H1 (cell line): ENCODE measurements around the gene TEX11. TPM values are rescaled to one million over a fixed set of nuclear protein-coding genes. Genes with fewer than 3 reads are reported as not detected.

Experiments
- CTCF ChIA-PET: fragments of 300-600 bp; sonication (Branson Sonifier 250); formaldehyde crosslinking; loops from one replicate; lab custom pipeline; 2021; ENCODE audit not compliant: partially characterized antibody; lab: Charles Lee
- POLR2A ChIA-PET: fragments of 300-600 bp; sonication (Branson Sonifier 250); formaldehyde crosslinking; loops from one replicate; lab custom pipeline; 2021; ENCODE audit warnings: inconsistent platforms; ENCODE audit not compliant: partially characterized antibody; lab: Charles Lee
- DNase-seq, 2 experiments: peaks; one replicate each; pipeline versions ENCODE4 v3.0.0 to v3.0.0-alpha.2; 2010 to 2022; ENCODE audit warnings: low spot score in 2 of 2, low read depth in 1 of 2, mixed read lengths in 1 of 2
- FAIRE-seq: peaks from 2 replicates; lab custom pipeline; 2011; peaks lifted over from hg19 to GRCh38; lab: Jason Lieb, UNC
- H2AFZ ChIP-seq: 2 replicates; pipeline ENCODE4 v1.8.1; 2012; ENCODE audit warnings: low read length, inconsistent platforms
- H2AK5ac ChIP-seq: 2 replicates; pipeline ENCODE4 v1.6.1; 2013; ENCODE audit warnings: low read depth, low read length
- H2BK120ac ChIP-seq: replicated peaks from 2 replicates; pipeline ENCODE3; 2013; ENCODE audit warnings: low read depth, low read length, inconsistent platforms
- H2BK12ac ChIP-seq: 2 replicates; pipeline ENCODE4 v1.6.1; 2013; ENCODE audit warnings: low read depth, low read length
- H2BK15ac ChIP-seq: 2 replicates; pipeline ENCODE4 v1.6.1; 2013; ENCODE audit warnings: low read length
- H2BK20ac ChIP-seq: 2 replicates; pipeline ENCODE4 v1.6.1; 2013; ENCODE audit warnings: low read length
- H2BK5ac ChIP-seq: 2 replicates; pipeline ENCODE4 v1.6.1; 2013; ENCODE audit warnings: low read depth, low read length
- H3K14ac ChIP-seq: 2 replicates; pipeline ENCODE4 v1.6.1; 2013; ENCODE audit warnings: inconsistent platforms; ENCODE audit not compliant: insufficient read length
- H3K18ac ChIP-seq: 2 replicates; pipeline ENCODE4 v1.6.1; 2013; ENCODE audit warnings: low read length; ENCODE audit errors: extremely low read depth
- H3K23ac ChIP-seq: 2 replicates; pipeline ENCODE4 v1.6.1; 2013; ENCODE audit warnings: inconsistent platforms; ENCODE audit not compliant: insufficient read length
- H3K23me2 ChIP-seq: 2 replicates; pipeline ENCODE4 v1.6.1; 2013; ENCODE audit warnings: low read depth, low read length
- H3K27ac ChIP-seq: 2 replicates; pipeline ENCODE4 v1.6.1; 2011; ENCODE audit warnings: low read depth, low read length, inconsistent platforms
- H3K27me3 ChIP-seq, 4 experiments: replicated peaks in 1 of 4; 1 replicate in 1 of 4; 2 replicates in 3 of 4; pipeline versions ENCODE4 v1.6.1 to v1.8.1; 2011 to 2013; ENCODE audit warnings: low read length in 3 of 4, mild to moderate bottlenecking in 3 of 4, inconsistent platforms in 2 of 4, mixed read lengths in 2 of 4, moderate library complexity in 1 of 4; ENCODE audit not compliant: control insufficient read depth in 3 of 4, insufficient read depth in 3 of 4; ENCODE audit errors: extremely low read depth in 1 of 4
- H3K36me3 ChIP-seq, 4 experiments: 2 replicates each; pipeline versions ENCODE4 v1.6.1 to v1.8.1; 2011 to 2013; ENCODE audit warnings: mild to moderate bottlenecking in 4 of 4, low read length in 3 of 4, moderate library complexity in 2 of 4, control low read depth in 1 of 4, inconsistent platforms in 1 of 4; ENCODE audit not compliant: insufficient read depth in 4 of 4, control insufficient read depth in 2 of 4
- H3K4ac ChIP-seq: replicated peaks from 2 replicates; pipeline ENCODE3; 2013; ENCODE audit warnings: low read length, low read depth, mixed read lengths, inconsistent platforms; ENCODE audit not compliant: insufficient read length
- H3K4me1 ChIP-seq, 4 experiments: replicated peaks in 1 of 4; 1 replicate in 1 of 4; 2 replicates in 3 of 4; pipeline versions ENCODE4 v1.6.1 to v1.8.1; 2011 to 2013; ENCODE audit warnings: low read length in 3 of 4, inconsistent platforms in 2 of 4, mixed read lengths in 1 of 4; ENCODE audit not compliant: insufficient read depth in 4 of 4, control insufficient read depth in 3 of 4
- H3K4me2 ChIP-seq, 2 experiments: 2 replicates each; pipeline versions ENCODE4 v1.6.1 to v1.8.1; 2011 to 2013; ENCODE audit warnings: low read depth in 2 of 2, low read length in 2 of 2, control low read depth in 1 of 2, inconsistent platforms in 1 of 2, mild to moderate bottlenecking in 1 of 2; ENCODE audit not compliant: insufficient read depth in 1 of 2
- H3K4me3 ChIP-seq, 4 experiments: fragments of 200-600, 300-600 bp in 1 of 4; sonication (generic), shearing (Covaris generic), sonication (Bioruptor Twin) in 1 of 4; 2 replicates each; pipeline versions ENCODE4 v1.5.1 to v1.8.1; 2011 to 2016; ENCODE audit warnings: low read length in 4 of 4, low read depth in 3 of 4, control low read depth in 2 of 4, inconsistent platforms in 2 of 4, mild to moderate bottlenecking in 2 of 4, mixed read lengths in 1 of 4, moderate library complexity in 1 of 4; ENCODE audit not compliant: insufficient read depth in 2 of 4; ENCODE audit errors: extremely low read depth in 1 of 4
- H3K56ac ChIP-seq: replicated peaks from 2 replicates; pipeline ENCODE3; 2013; ENCODE audit warnings: low read depth, mild to moderate bottlenecking, mixed read lengths, low read length, inconsistent platforms; ENCODE audit not compliant: insufficient read length
- H3K79me1 ChIP-seq: 2 replicates; pipeline ENCODE4 v1.6.1; 2013; ENCODE audit warnings: low read depth, low read length, control low read depth
- H3K79me2 ChIP-seq, 2 experiments: 2 replicates each; pipeline versions ENCODE4 v1.6.1 to v1.8.1; 2012 to 2013; ENCODE audit warnings: low read length in 2 of 2, mild to moderate bottlenecking in 2 of 2, inconsistent platforms in 1 of 2; ENCODE audit not compliant: insufficient read depth in 2 of 2, control insufficient read depth in 1 of 2
- H3K9ac ChIP-seq, 4 experiments: replicated peaks in 1 of 4; 1 replicate in 1 of 4; 2 replicates in 3 of 4; pipeline versions ENCODE4 v1.6.1 to v1.8.1; 2011 to 2013; ENCODE audit warnings: low read depth in 3 of 4, low read length in 3 of 4, control low read depth in 2 of 4, mild to moderate bottlenecking in 2 of 4, moderate library complexity in 2 of 4, inconsistent platforms in 1 of 4; ENCODE audit errors: extremely low read depth in 1 of 4
- H3K9me3 ChIP-seq, 2 experiments: 2 replicates each; pipeline versions ENCODE4 v1.6.1 to v1.8.1; 2012 to 2013; ENCODE audit warnings: mild to moderate bottlenecking in 2 of 2, moderate library complexity in 2 of 2, control low read depth in 1 of 2, inconsistent platforms in 1 of 2, low read depth in 1 of 2, low read length in 1 of 2, mixed read lengths in 1 of 2; ENCODE audit not compliant: insufficient read depth in 2 of 2
- H4K20me1 ChIP-seq, 2 experiments: replicated peaks in 1 of 2; 2 replicates each; pipeline versions ENCODE3 to v1.8.1; 2011 to 2013; ENCODE audit warnings: inconsistent platforms in 2 of 2, low read length in 2 of 2, mild to moderate bottlenecking in 1 of 2; ENCODE audit not compliant: insufficient read depth in 2 of 2, control insufficient read depth in 1 of 2
- H4K5ac ChIP-seq: 2 replicates; pipeline ENCODE4 v1.6.1; 2013; ENCODE audit warnings: low read length, low read depth, mixed read lengths, inconsistent platforms; ENCODE audit not compliant: insufficient read length
- H4K8ac ChIP-seq: 2 replicates; pipeline ENCODE4 v1.8.0; 2013; ENCODE audit warnings: mild to moderate bottlenecking, moderate library complexity, low read length, inconsistent platforms; ENCODE audit not compliant: insufficient read depth; ENCODE audit errors: extremely low read depth
- H4K91ac ChIP-seq: replicated peaks from 2 replicates; pipeline ENCODE3; 2013; ENCODE audit warnings: low read length, mixed read lengths, inconsistent platforms; ENCODE audit not compliant: insufficient read length
- BRCA1 ChIP-seq: IDR thresholded peaks from 2 replicates; pipeline ENCODE4 v1.6.1; 2012; ENCODE audit warnings: low read depth, low read length, improper control_type of control experiment
- CREB1 ChIP-seq: IDR thresholded peaks from 2 replicates; pipeline ENCODE4 v1.6.1; 2012; ENCODE audit warnings: inconsistent platforms
- CTBP2 ChIP-seq: IDR thresholded peaks from 2 replicates; pipeline ENCODE4 v1.7.0; 2011; ENCODE audit warnings: borderline replicate concordance, mild to moderate bottlenecking, moderate library complexity, mixed read lengths, low read length; ENCODE audit not compliant: insufficient read depth, insufficient read length
- EP300 ChIP-seq, 2 experiments: IDR thresholded peaks; 1 replicate in 1 of 2; 2 replicates in 1 of 2; pipeline ENCODE4 v1.6.1; 2011 to 2012; ENCODE audit warnings: low read depth in 2 of 2, low read length in 2 of 2, mild to moderate bottlenecking in 2 of 2, borderline replicate concordance in 1 of 2, inconsistent platforms in 1 of 2, moderate library complexity in 1 of 2
- JUN ChIP-seq: IDR thresholded peaks from 2 replicates; pipeline ENCODE4 v1.6.1; 2011; ENCODE audit warnings: low read depth, mild to moderate bottlenecking, improper control_type of control experiment, low read length
- NANOG ChIP-seq: IDR thresholded peaks from 2 replicates; pipeline ENCODE4 v1.6.1; 2011; ENCODE audit warnings: low read length, low read depth, mild to moderate bottlenecking, inconsistent platforms; ENCODE audit not compliant: insufficient read depth, poor library complexity, severe bottlenecking
- PHF8 ChIP-seq: fragments of 200-600 bp; sonication (generic); conservative IDR thresholded peaks from 2 replicates; pipeline ENCODE4 v1.7.1; 2012; ENCODE audit warnings: low read depth, mild to moderate bottlenecking, inconsistent platforms, low read length, moderate library complexity
- RAD21 ChIP-seq, 2 experiments: IDR thresholded peaks in 1 of 2; conservative IDR thresholded peaks in 1 of 2; 2 replicates each; pipeline ENCODE4 v1.6.1; 2011; ENCODE audit warnings: low read depth in 2 of 2, low read length in 2 of 2, improper control_type of control experiment in 1 of 2, inconsistent platforms in 1 of 2, mild to moderate bottlenecking in 1 of 2, moderate library complexity in 1 of 2
- RNF2 ChIP-seq: fragments of 200-900, 300-1000 bp; sonication (generic); IDR thresholded peaks from 2 replicates; pipeline ENCODE4 v1.7.1; 2016; ENCODE audit warnings: borderline replicate concordance, low read depth, mild to moderate bottlenecking, antibody characterized with exemption, low read length; ENCODE audit not compliant: poor library complexity, severe bottlenecking; ENCODE audit errors: missing control alignments
- SIRT6 ChIP-seq: IDR thresholded peaks from one replicate; pipeline ENCODE4 v1.7.1; 2012; ENCODE audit warnings: low read length, inconsistent platforms
- SP1 ChIP-seq: IDR thresholded peaks from 2 replicates; pipeline ENCODE4 v1.6.1; 2011; ENCODE audit warnings: low read depth, low read length
- TAF1 ChIP-seq: IDR thresholded peaks from 2 replicates; pipeline ENCODE4 v1.6.1; 2011; ENCODE audit warnings: mild to moderate bottlenecking, low read depth, low read length
- polyA plus RNA-seq, 7 experiments: library from polyadenylated mRNA; depleted of rRNA in 3 of 7; stranded (reverse) in 5 of 7; unstranded in 2 of 7; fragments of >200 nt in 5 of 7; fragments of 200-250 nt in 2 of 7; gene quantifications; 1 replicate in 5 of 7; 2 replicates in 1 of 7; 4 replicates in 1 of 7; pipeline versions ENCODE4 v1.2.1 to v1.2.3, GENCODE V29; 2011 to 2013; ENCODE audit warnings: missing spikeins in 2 of 7, mixed read lengths in 2 of 7
- total RNA-seq: library from RNA; stranded (reverse); fragmentation: NEBNext Ultra II Directional; extraction: Animal tissue kit (Norgen Biotek cat#: 25700); gene quantifications from 2 replicates; pipeline ENCODE4 v1.2.1, GENCODE V29; 2021
- TF ChIP-seq, protein P1 (sequence below): IDR thresholded peaks from 2 replicates; pipeline ENCODE4 v1.6.1; 2011; ENCODE audit warnings: low read length, improper control_type of control experiment
- TF ChIP-seq, protein P2 (sequence below): IDR thresholded peaks from 2 replicates; pipeline ENCODE4 v1.6.1; 2012; ENCODE audit warnings: inconsistent platforms

TEX11 gene
- total and polyA plus RNA-seq, 2 of the 8 experiments (the other 6 are each of a cell fraction or from before 2014, with no cell fraction given), result 0.11 to 0.74 TPM

DNA sequence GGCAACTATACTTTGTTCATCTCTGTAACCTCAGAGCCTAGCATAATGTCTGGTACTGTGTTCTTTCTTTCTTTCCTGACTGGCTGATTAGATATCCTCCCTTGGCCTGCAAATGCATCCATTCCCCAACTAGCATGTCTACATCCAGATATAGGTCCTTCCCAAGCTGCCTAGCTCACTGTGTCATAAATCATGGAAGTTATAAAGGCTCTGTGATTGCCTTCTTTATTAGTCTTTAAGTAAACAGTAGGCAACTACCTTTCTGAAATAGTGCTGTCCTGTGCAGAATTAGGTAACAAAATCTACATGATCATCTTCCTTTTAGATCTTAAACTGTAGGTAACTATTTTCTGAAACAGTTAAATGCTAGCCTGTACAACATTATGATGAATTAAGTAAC, 239.4 kb downstream of the TEX11 start:
- Histone ChIP-seq H2AK5ac (no peak overlapping the region), H3K9me3 (no peaks in the 10 kb centered on the region), H2BK15ac (no peak overlapping the region), H3K9ac (no peak overlapping the region), H3K18ac (no peak overlapping the region), H2BK120ac (no peak overlapping the region), H4K91ac (no peak overlapping the region), H2BK20ac (no peak overlapping the region), H2BK5ac (no peak overlapping the region), H3K27ac (no peak overlapping the region), H4K8ac (no peak overlapping the region), H3K23ac (no peak overlapping the region), H3K4ac (no peak overlapping the region), H2AFZ (no peak overlapping the region), H3K4me3 (no peak overlapping the region), H3K14ac (no peak overlapping the region), H4K20me1 (peaks cover 0 to 3% of the 10 kb centered on the region in 2 experiments), H3K79me2 (no peaks in the 10 kb centered on the region), H3K27me3 (no peaks in the 10 kb centered on the region), H3K23me2 (no peaks in the 10 kb centered on the region), H3K4me1 (no peaks in the 10 kb centered on the region), H2BK12ac (no peak overlapping the region), H3K79me1 (no peaks in the 10 kb centered on the region), H4K5ac (no peak overlapping the region), H3K36me3 (no peaks in the 10 kb centered on the region), H3K56ac (no peak overlapping the region), H3K4me2 (no peak overlapping the region)
- DNase-seq (no peak), FAIRE-seq (no peak)
- TF ChIP-seq, protein P1, sequence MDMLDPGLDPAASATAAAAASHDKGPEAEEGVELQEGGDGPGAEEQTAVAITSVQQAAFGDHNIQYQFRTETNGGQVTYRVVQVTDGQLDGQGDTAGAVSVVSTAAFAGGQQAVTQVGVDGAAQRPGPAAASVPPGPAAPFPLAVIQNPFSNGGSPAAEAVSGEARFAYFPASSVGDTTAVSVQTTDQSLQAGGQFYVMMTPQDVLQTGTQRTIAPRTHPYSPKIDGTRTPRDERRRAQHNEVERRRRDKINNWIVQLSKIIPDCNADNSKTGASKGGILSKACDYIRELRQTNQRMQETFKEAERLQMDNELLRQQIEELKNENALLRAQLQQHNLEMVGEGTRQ, result no peak
- TF ChIP-seq, protein P2, sequence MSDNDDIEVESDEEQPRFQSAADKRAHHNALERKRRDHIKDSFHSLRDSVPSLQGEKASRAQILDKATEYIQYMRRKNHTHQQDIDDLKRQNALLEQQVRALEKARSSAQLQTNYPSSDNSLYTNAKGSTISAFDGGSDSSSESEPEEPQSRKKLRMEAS, result no peak
- TF ChIP-seq EP300 (IDR thresholded peaks at IDR 0.05; ENCODE audit: borderline replicate concordance in 1 of 2, low read depth in 2 of 2, low read length in 2 of 2) (no peak), NANOG (no peak), CREB1 (no peak), JUN (no peak), TAF1 (no peak), CTBP2 (no peak), SP1 (no peak), PHF8 (no peak), BRCA1 (no peak), SIRT6 (no peak), RAD21 (IDR thresholded peaks at IDR 0.05 in 1 of 2, conservative IDR thresholded peaks at IDR 0.05 in 1 of 2; ENCODE audit: low read depth in 2 of 2, low read length in 2 of 2) (no peak), RNF2 (no peak)
- ChIA-PET CTCF (no interaction called here), POLR2A (no interaction called here)
